IMR-90 (cell line): Measurements from ENCODE around the gene IL23R. TPM values are rescaled to one million over a fixed set of nuclear protein-coding genes. Genes with fewer than 3 reads are reported as not detected.

Source experiments
- ATAC-seq: fragments of 200-7000 bp; cut with Tn5 transposase; 2 replicates; pipeline ENCODE4 v1.9.1; 2020; ENCODE audit warnings: low read depth, mild to moderate bottlenecking, moderate library complexity
- BruUV-seq: library from RNA; stranded (reverse); fragments of 400-500 nt; replicated peaks from 2 replicates; lab custom pipeline; 2021; lab: Mats Ljungman, UMichigan
- CTCF ChIA-PET: fragments of 300-600 bp; formaldehyde crosslinking; extraction: SDS; loops from one replicate; lab custom pipeline; 2021; ENCODE audit warnings: antibody characterized with exemption; lab: Yijun Ruan, JAX
- POLR2A ChIA-PET: fragments of 300-600 bp; sonication (Branson Sonifier 250); formaldehyde crosslinking; loops from one replicate; lab custom pipeline; 2022; ENCODE audit warnings: antibody characterized with exemption; ENCODE audit not compliant: unreplicated experiment; lab: Charles Lee
- DNase-seq: peaks from one replicate; pipeline ENCODE4 v3.0.0; 2013
- H2AFZ ChIP-seq: replicated peaks from 2 replicates; pipeline ENCODE3; 2013; ENCODE audit warnings: low read length, mild to moderate bottlenecking; ENCODE audit not compliant: poor library complexity
- H2AK5ac ChIP-seq: 2 replicates; pipeline ENCODE4 v1.6.1; 2013; ENCODE audit warnings: low read depth, low read length, inconsistent platforms
- H2AK9ac ChIP-seq: replicated peaks from 2 replicates; pipeline ENCODE3; 2013; ENCODE audit warnings: mild to moderate bottlenecking, low read depth, low read length, moderate library complexity; ENCODE audit not compliant: poor library complexity
- H2BK120ac ChIP-seq: 2 replicates; pipeline ENCODE4 v1.6.1; 2013; ENCODE audit warnings: low read depth, low read length, inconsistent platforms
- H2BK15ac ChIP-seq: 3 replicates; pipeline ENCODE4 v1.6.1; 2013; ENCODE audit warnings: low read depth, low read length, inconsistent platforms
- H2BK20ac ChIP-seq: 2 replicates; pipeline ENCODE4 v1.6.1; 2013; ENCODE audit warnings: low read depth, mild to moderate bottlenecking, inconsistent platforms, low read length, moderate library complexity
- H2BK5ac ChIP-seq: 2 replicates; pipeline ENCODE4 v1.6.1; 2013; ENCODE audit warnings: mild to moderate bottlenecking, low read depth, low read length, inconsistent platforms; ENCODE audit not compliant: poor library complexity, severe bottlenecking
- H3K14ac ChIP-seq: replicated peaks from 2 replicates; pipeline ENCODE4 v1.6.1; 2013; ENCODE audit warnings: low read depth, low read length, inconsistent platforms
- H3K18ac ChIP-seq: 2 replicates; pipeline ENCODE4 v1.6.1; 2013; ENCODE audit warnings: low read depth, low read length, control low read depth
- H3K23ac ChIP-seq: 2 replicates; pipeline ENCODE4 v1.6.1; 2013; ENCODE audit warnings: low read depth, low read length, inconsistent platforms
- H3K27ac ChIP-seq: 2 replicates; pipeline ENCODE4 v1.5.1; 2013; ENCODE audit warnings: mild to moderate bottlenecking, control low read depth, low read length; ENCODE audit not compliant: insufficient read depth
- H3K27me3 ChIP-seq: 2 replicates; pipeline ENCODE4 v1.6.1; 2013; ENCODE audit warnings: low read length; ENCODE audit not compliant: control insufficient read depth, insufficient read depth
- H3K36me3 ChIP-seq: 2 replicates; pipeline ENCODE4 v1.6.1; 2013; ENCODE audit warnings: low read length, mixed read lengths; ENCODE audit not compliant: control insufficient read depth, insufficient read depth
- H3K4ac ChIP-seq: 2 replicates; pipeline ENCODE4 v1.6.1; 2013; ENCODE audit warnings: low read depth, low read length, inconsistent platforms
- H3K4me1 ChIP-seq: 2 replicates; pipeline ENCODE4 v1.6.1; 2013; ENCODE audit warnings: low read length, mixed read lengths; ENCODE audit not compliant: control insufficient read depth, insufficient read depth
- H3K4me2 ChIP-seq: 2 replicates; pipeline ENCODE4 v1.6.1; 2013; ENCODE audit warnings: low read depth, mild to moderate bottlenecking, control low read depth, low read length, moderate library complexity
- H3K4me3 ChIP-seq: 2 replicates; pipeline ENCODE4 v1.5.1; 2013; ENCODE audit warnings: low read depth, mild to moderate bottlenecking, control low read depth, low read length, moderate library complexity; ENCODE audit not compliant: insufficient read depth
- H3K56ac ChIP-seq: 2 replicates; pipeline ENCODE4 v1.6.1; 2013; ENCODE audit warnings: low read length, inconsistent platforms; ENCODE audit not compliant: insufficient read depth; ENCODE audit errors: extremely low read depth
- H3K79me1 ChIP-seq, 2 experiments: 2 replicates each; pipeline ENCODE4 v1.6.1; 2013; ENCODE audit warnings: low read length in 2 of 2, inconsistent platforms in 1 of 2, low read depth in 1 of 2
- H3K9ac ChIP-seq: 2 replicates; pipeline ENCODE4 v1.6.1; 2013; ENCODE audit warnings: low read depth, low read length, control low read depth
- H3K9me1 ChIP-seq: 2 replicates; pipeline ENCODE4 v1.6.1; 2013; ENCODE audit warnings: low read length, inconsistent platforms; ENCODE audit not compliant: insufficient read depth
- H3K9me3 ChIP-seq: 2 replicates; pipeline ENCODE4 v1.6.1; 2013; ENCODE audit warnings: low read length; ENCODE audit not compliant: control insufficient read depth, insufficient read depth
- H4K20me1 ChIP-seq: 2 replicates; pipeline ENCODE4 v1.6.1; 2013; ENCODE audit warnings: low read length, inconsistent platforms; ENCODE audit not compliant: insufficient read depth
- H4K5ac ChIP-seq: 2 replicates; pipeline ENCODE4 v1.6.1; 2013; ENCODE audit warnings: mild to moderate bottlenecking, low read depth, low read length, control low read depth
- H4K8ac ChIP-seq, 2 experiments: 2 replicates each; pipeline ENCODE4 v1.6.1; 2013; ENCODE audit warnings: low read depth in 2 of 2, low read length in 2 of 2, control low read depth in 1 of 2, inconsistent platforms in 1 of 2
- H4K91ac ChIP-seq: 2 replicates; pipeline ENCODE4 v1.6.1; 2013; ENCODE audit warnings: low read depth, low read length, inconsistent platforms; ENCODE audit not compliant: insufficient read depth
- CTCF ChIP-seq: conservative IDR thresholded peaks from 2 replicates; pipeline ENCODE4 v1.5.1; 2012; ENCODE audit warnings: mild to moderate bottlenecking, low read depth, low read length, improper control_type of control experiment
- NFE2L2 ChIP-seq: fragments of 150-350 bp; IDR thresholded peaks from 2 replicates; pipeline ENCODE4 v1.6.1; 2016; ENCODE audit warnings: low read depth, mild to moderate bottlenecking, low read length
- WGBS, 2 experiments: methylation state at CpG; one replicate each; pipeline versions ENCODE4 v1.1.5 to v1.1.7; 2013; ENCODE audit warnings: missing lambda C conversion rate in 2 of 2; ENCODE audit not compliant: insufficient read length in 1 of 2; ENCODE audit errors: extremely low coverage in 2 of 2; 5-methylcytosine and 5-hydroxymethylcytosine counted together
- dilution Hi-C: fragments of 300-500 bp; cut with HindIII; formaldehyde crosslinking; loops from one replicate; pipeline ENCODE4 v1.14.3; 2018; ENCODE audit warnings: low sequenced_read_pairs; ENCODE audit not compliant: unreplicated experiment
- in situ Hi-C: fragments of 300-500 bp; cut with MboI; formaldehyde crosslinking; loops from 3 replicates; pipeline ENCODE4 v1.14.3; 2019; ENCODE audit warnings: low sequenced_read_pairs, inconsistent platforms, mixed read lengths
- intact Hi-C: fragments of 100-400 bp; cut with micrococcal nuclease; formaldehyde crosslinking; loops from 2 replicates; pipeline ENCODE4 v1.10.0; 2022
- polyA plus RNA-seq, 3 experiments: library from polyadenylated mRNA; depleted of rRNA; stranded (reverse); fragments of >200 nt; gene quantifications; 2 replicates each; pipeline ENCODE4 v1.2.3, GENCODE V29; 2012; ENCODE audit warnings: low replicate concordance in 1 of 3
- total RNA-seq: library from RNA; depleted of rRNA; stranded (reverse); fragments of >200 nt; gene quantifications from 2 replicates; pipeline ENCODE4 v1.2.3, GENCODE V29; 2012

Gene IL23R
- total and polyA plus RNA-seq, 2 of the 4 experiments (the other 2 are of a cell fraction): not detected

- Histone ChIP-seq H2BK5ac (no peak overlapping the region), H3K27me3 (no peaks in the 10 kb centered on the region), H3K9ac (no peak overlapping the region), H3K56ac (no peak overlapping the region), H3K9me3 (no peaks in the 10 kb centered on the region), H2BK20ac (no peak overlapping the region), H4K8ac (no peak overlapping the region), H3K4ac (no peak overlapping the region), H3K4me2 (no peak overlapping the region), H4K20me1 (no peaks in the 10 kb centered on the region), H3K4me1 (no peaks in the 10 kb centered on the region), H2AK9ac (no peak overlapping the region), H2BK120ac (no peak overlapping the region), H3K4me3 (no peak overlapping the region), H4K5ac (no peak overlapping the region), H3K36me3 (no peaks in the 10 kb centered on the region), H3K23ac (no peak overlapping the region), H4K91ac (no peak overlapping the region), H3K14ac (no peak overlapping the region), H3K9me1 (no peaks in the 10 kb centered on the region), H2BK15ac (no peak overlapping the region), H2AFZ (no peak overlapping the region), H3K27ac (no peak overlapping the region), H3K79me1 (no peaks in the 10 kb centered on the region), H2AK5ac (no peak overlapping the region), H3K18ac (no peak overlapping the region)
- intact Hi-C loops (loop anchor here (5.0 kb wide), 2 partner anchors 66 to 161 kb away; partner anchors contain the start of gene SLC35D1), in situ Hi-C loops (no loop called here), dilution Hi-C loops (no loop called here)
- no TSS peak for BruUV-seq
- ChIA-PET POLR2A (interaction anchor here (0.5 to 0.6 kb wide), 2 partner anchors 213 to 287 kb away, joined by 3 to 14 read pairs; no protein-coding TSS in a partner anchor), CTCF (interaction anchor here (0.5 to 3.9 kb wide), 15 partner anchors 8 to 446 kb away, joined by 3 to 22 read pairs (median 4); no protein-coding TSS in a partner anchor)
- TF ChIP-seq NFE2L2 (no peak), CTCF (peak; percentile 47)
- WGBS, 2 experiments: no CpG with 5 or more reads among the region's 3 CpGs
- ATAC-seq (0 out of 2 replicates have a peak, but pooled peaks have one; percentile 44), DNase-seq (peak; percentile 17)
These were observed 46.9 kb downstream of the IL23R start for GRCh38 chr1:67213164-67213563.
